ENCODE results near the gene SLC46A1.
"Not testable (repeated sequence)": the region's sequence is repeated elsewhere in the genome, so short reads cannot be mapped to it uniquely, and the experiment has no call there.

The SLC46A1 gene

DNA sequence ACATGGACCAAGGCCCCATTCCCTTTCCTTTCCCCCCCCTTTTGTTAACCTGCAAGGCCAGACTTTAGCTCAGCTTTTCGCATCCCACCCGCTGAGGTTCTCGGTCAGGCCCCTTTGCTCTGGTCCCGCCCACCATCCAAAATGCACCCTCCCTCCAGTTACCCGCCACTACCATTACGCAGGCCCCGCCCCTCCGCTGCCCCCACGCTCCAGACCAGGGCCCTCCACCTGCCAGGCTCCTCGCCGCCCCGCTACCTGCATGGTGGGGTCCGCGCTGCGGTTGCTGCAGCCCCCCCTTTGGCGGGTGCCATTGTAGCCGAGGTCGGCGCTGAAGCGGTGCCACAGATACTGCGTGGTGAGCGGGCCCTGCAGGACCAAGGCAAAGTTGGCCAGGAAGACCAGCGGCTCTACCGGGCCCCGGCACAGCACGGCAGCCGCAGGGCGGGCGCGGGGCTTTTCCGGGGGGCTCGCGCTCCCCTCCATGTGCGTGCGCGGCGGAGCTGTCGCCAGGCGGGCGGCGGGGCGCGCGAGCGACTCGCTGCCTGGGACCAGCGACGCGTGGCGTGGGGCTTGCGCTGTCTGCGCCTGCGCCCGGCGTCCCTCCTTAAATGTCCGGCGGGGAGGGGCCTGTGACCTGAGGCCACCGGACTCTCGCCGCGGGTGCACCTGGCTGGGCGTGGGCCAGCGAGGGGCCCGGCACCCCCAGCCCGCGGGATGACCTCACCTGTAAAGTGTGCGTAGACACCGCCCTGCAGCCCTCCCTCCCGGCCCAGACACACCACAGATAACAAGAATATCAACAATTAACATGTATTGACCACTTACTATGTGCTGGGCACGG lies at the start of gene SLC46A1:
TSS of gene SLC46A1 (minus strand) at position 581 of the 841 bp plus-strand sequence. CDS start at position 483, 98 bp downstream.
- Mint-ChIP-seq H3K4me3 (peak within 1 kb of the TSS; percentile 68), H3K9me3 (no peaks in the 10 kb centered on the region), H3K36me3 (ENCODE audit: low read depth) (no peaks in the 10 kb centered on the region), H3K4me1 (ENCODE audit: low read depth) (peaks cover 8% of the 10 kb centered on the region), H3K27ac (peak within 1 kb of the TSS; percentile 15), H3K27me3 (ENCODE audit: low read depth) (peaks cover 26% of the 10 kb centered on the region)

DNA sequence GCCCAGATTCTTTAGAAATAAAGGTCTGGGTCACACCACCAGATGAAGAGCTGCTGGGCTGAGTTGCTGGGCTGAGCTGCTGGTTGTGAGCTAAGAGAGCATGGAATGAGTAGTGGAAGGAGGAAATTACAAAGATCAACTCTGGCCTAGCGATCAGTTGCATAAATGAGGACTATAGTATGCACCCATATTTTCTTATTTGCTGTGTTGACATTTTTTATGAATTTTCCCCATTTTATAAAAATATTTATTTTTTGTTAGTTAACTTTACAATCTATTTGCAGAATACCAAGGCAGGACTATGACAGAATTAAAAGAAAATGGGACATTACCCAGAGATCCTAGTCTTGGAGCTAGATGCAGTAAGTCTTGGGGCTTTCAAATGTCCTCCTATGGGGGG lies 43.8 kb upstream of the SLC46A1 start:
- Mint-ChIP-seq H3K4me1 (ENCODE audit: low read depth) (no peaks in the 10 kb centered on the region), H3K36me3 (ENCODE audit: low read depth) (no peaks in the 10 kb centered on the region), H3K4me3 (no peak overlapping the region), H3K27me3 (ENCODE audit: low read depth) (peaks cover 36% of the 10 kb centered on the region), H3K27ac (no peak overlapping the region), H3K9me3 (no peaks in the 10 kb centered on the region)

DNA sequence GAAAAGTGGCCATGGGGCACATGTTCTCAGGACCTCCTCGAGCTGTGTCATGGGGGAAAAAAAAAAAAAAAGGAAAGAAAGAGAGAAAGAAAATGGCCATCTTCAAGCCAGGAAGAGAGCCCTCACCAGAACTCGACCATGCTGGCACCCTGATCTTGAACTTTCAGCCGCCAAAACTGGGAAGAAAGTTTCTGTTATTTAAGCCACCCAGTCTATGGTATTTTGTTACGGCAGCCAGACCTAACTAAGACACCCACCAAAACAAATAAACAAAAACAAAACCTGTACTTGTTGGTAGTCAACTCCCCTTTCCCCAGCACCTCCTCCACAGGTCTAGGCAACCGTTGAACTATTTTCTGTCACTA lies 41.4 kb upstream of the SLC46A1 start:
- no peaks in the 10 kb centered on the region for H3K4me1 Mint-ChIP-seq (ENCODE audit: low read depth)

DNA sequence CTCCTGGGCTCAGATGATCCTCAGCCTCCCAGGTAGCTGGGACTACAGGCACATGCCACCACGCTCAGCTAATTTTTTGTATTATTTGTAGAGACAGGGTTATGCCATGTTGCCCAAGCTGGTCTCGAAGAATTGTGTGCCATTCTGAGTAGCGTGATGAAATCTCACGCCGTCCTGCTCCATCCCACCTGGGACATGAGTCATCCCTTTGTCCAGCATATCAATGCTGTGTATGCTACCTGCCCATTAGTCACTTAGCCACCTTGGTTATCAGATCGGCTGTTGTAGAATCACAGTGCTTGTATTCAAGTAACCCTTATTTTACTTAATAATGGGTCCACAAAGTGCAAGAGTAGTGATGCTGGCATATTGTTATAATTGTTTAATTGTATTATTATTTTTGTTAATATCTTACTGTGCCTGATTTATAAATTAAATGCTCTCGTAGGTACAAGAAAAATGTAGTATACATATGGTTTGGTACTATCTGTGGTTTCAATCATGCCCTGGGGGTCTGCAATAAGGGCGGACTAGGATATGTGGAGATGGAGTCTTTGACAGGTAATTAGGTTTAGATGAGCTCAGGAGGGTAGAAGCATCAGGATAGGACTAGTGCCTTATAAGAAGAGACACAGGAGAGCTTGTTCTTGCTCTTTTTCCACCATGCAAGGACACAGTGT lies 40.8 kb upstream of the SLC46A1 start:
- Mint-ChIP-seq H3K36me3 (ENCODE audit: low read depth) (no peaks in the 10 kb centered on the region), H3K27ac (no peak overlapping the region), H3K9me3 (no peaks in the 10 kb centered on the region), H3K4me1 (ENCODE audit: low read depth) (no peaks in the 10 kb centered on the region), H3K27me3 (ENCODE audit: low read depth) (peaks cover 34% of the 10 kb centered on the region), H3K4me3 (no peak overlapping the region)

More for the DNA sequence above, 41.4 kb upstream of the SLC46A1 start:
- no peak overlapping the region for H3K27ac Mint-ChIP-seq
- no peaks in the 10 kb centered on the region for H3K36me3 Mint-ChIP-seq (ENCODE audit: low read depth)
- no peaks in the 10 kb centered on the region for H3K9me3 Mint-ChIP-seq
- no peak overlapping the region for H3K4me3 Mint-ChIP-seq
- peaks cover 32% of the 10 kb centered on the region for H3K27me3 Mint-ChIP-seq (ENCODE audit: low read depth)

DNA sequence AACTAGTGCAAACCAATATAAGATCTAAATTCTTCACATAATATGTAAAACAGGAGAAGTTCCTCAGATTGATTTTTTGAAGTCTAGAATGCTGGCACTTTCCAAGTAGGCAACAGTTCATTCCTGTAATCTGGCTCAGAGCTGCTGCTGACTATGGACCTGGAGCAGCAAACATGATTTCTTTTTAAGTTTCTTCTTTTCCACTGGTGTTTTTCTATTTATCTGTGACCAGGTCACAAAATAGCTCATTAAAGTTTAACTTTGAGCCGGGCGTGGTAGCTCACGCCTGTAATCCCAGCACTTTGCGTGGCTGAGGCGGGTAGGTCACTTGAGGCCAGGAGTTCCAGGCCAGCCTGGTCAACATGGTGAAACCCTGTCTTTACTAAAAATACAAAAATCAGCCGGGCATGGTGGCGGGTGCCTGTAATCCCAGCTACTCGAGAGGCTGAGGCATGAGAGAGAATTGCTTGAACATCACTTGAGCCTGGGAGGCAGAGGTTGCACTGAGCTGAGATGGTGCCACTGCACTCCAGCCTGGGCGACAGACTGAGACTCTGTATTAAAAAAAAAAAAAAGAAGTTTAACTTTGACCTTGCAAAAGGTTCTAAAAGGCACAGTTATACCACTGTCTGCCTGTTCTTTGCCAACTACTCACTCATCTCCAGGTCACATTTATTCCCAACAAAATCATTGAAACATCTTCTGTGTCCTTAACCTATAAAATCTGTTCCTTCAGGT lies 38.1 kb upstream of the SLC46A1 start:
- Mint-ChIP-seq H3K4me1 (ENCODE audit: low read depth) (no peaks in the 10 kb centered on the region), H3K4me3 (no peak overlapping the region), H3K27ac (no peak overlapping the region), H3K27me3 (ENCODE audit: low read depth) (peaks cover 26% of the 10 kb centered on the region), H3K36me3 (ENCODE audit: low read depth) (no peaks in the 10 kb centered on the region), H3K9me3 (no peaks in the 10 kb centered on the region)

DNA sequence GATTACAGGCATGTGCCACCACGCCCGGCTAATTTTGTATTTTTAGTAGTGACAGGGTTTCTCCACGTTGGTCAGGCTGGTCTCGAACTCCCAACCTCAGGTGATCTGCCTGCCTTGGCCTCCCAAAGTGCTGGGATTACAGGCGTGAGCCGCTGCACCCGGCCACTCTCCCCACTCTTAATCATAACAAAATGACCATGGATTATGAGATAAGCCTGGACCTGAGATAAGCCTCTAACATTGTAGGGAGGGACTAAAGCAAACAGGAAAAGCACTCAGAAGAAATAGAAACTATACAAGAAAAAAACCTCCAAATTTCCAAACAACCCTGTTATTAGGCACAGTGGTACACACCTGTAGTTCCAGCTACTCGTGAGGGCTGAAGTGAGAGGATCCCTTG lies 28.3 kb upstream of the SLC46A1 start:
- H3K27ac Mint-ChIP-seq; H3K9me3 Mint-ChIP-seq; H3K36me3 Mint-ChIP-seq (ENCODE audit: low read depth); H3K4me3 Mint-ChIP-seq; H3K4me1 Mint-ChIP-seq (ENCODE audit: low read depth): not testable (repeated sequence)
- peaks cover 31% of the 10 kb centered on the region for H3K27me3 Mint-ChIP-seq (ENCODE audit: low read depth)

DNA sequence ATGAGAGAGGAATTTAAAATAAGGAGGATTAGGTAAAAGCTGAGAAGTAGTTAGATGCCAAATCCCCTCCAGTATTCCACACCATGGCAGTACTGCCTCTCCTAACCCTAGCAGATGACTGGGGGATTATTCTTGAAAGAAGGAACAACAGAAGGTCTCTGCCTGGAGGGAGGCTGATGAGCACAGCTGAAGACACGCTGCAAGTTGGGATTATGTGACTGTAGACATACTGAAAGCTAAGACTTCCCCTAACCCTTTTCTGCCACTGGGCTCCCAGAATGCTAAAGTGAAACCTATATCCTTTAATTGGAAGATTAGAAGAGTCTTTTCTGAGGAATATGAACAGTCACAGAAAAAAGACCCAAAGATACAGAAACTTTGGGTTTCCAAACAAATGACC lies 27.7 kb upstream of the SLC46A1 start:
- no peaks in the 10 kb centered on the region for H3K9me3 Mint-ChIP-seq
- H3K36me3 Mint-ChIP-seq (ENCODE audit: low read depth), result no peaks in the 10 kb centered on the region
- H3K27ac Mint-ChIP-seq, result no peak overlapping the region
- H3K4me1 Mint-ChIP-seq (ENCODE audit: low read depth), result no peaks in the 10 kb centered on the region
- peaks cover 31% of the 10 kb centered on the region for H3K27me3 Mint-ChIP-seq (ENCODE audit: low read depth)
- no peak overlapping the region for H3K4me3 Mint-ChIP-seq

DNA sequence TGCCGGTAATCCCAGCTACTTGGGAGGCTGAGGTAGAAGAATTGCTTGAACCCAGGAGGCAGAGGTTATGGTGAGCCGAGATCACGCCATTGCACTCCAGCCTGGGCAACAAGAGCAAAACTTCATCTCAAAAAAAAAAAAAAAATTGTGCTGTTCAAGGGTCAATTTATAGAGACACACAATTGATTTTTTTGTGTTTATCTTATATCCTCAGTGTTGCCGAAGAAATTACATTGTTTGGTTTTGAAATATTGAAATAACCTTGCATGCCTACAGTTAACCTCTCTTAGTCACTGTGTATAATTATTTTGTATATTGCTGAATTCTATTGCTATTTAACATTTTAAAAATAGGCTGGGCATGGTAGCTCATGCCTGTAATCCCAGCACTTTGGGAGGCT lies 22.0 kb upstream of the SLC46A1 start:
- H3K27ac Mint-ChIP-seq; H3K36me3 Mint-ChIP-seq (ENCODE audit: low read depth); H3K9me3 Mint-ChIP-seq; H3K4me3 Mint-ChIP-seq; H3K4me1 Mint-ChIP-seq (ENCODE audit: low read depth): not testable (repeated sequence)
- peaks cover 29% of the 10 kb centered on the region for H3K27me3 Mint-ChIP-seq (ENCODE audit: low read depth)

DNA sequence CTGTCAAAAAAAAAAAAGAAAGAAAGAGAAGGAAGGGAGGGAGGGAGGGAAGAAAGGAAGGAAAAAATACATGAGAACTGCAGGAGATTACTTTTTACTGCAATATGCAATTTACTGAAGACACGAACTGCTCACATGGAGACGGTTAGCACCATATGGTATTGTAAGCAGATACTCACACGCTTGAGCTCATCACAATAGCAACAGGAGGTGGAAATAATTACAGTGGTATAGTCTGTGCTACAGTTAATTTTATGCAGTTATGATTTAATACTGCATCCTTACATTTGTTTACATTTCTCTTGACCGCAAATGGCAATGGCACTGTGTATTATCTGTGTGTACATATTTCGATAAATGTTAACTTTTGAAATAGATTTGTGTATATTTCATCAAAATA lies 21.4 kb upstream of the SLC46A1 start:
- Mint-ChIP-seq H3K4me1 (ENCODE audit: low read depth) (no peaks in the 10 kb centered on the region), H3K4me3 (no peak overlapping the region)

DNA sequence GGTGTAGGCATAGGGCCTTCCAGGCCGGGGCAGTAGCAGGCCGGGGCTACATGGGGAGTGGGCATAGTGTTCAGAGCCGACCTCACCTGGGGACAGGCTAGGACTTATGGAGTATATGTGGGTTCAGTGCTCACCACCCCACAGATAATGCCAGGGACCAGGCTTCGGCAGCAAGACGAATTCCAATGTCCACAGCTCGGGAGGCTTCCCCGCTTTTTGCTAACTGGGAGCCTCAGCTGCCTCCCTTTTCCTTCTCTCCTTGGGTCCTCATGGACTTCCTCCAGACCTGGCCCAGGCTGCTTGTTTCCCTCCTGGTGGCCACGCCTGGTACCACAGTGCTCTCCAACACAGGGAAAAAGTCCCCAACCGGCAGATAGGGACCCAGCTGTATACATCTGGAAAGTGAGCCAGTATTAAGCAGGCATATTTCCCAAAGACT lies 20.1 kb upstream of the SLC46A1 start:
- peaks cover 17% of the 10 kb centered on the region for H3K27me3 Mint-ChIP-seq (ENCODE audit: low read depth)
- no peaks in the 10 kb centered on the region for H3K36me3 Mint-ChIP-seq (ENCODE audit: low read depth)
- H3K4me1 Mint-ChIP-seq (ENCODE audit: low read depth), result no peaks in the 10 kb centered on the region
- H3K9me3 Mint-ChIP-seq, result no peaks in the 10 kb centered on the region
- no peak overlapping the region for H3K4me3 Mint-ChIP-seq
- H3K27ac Mint-ChIP-seq, result no peak overlapping the region

More for the DNA sequence above, 21.4 kb upstream of the SLC46A1 start:
- H3K27me3 Mint-ChIP-seq (ENCODE audit: low read depth), result peaks cover 25% of the 10 kb centered on the region
- no peak overlapping the region for H3K27ac Mint-ChIP-seq
- H3K9me3 Mint-ChIP-seq, result no peaks in the 10 kb centered on the region
- H3K36me3 Mint-ChIP-seq (ENCODE audit: low read depth), result no peaks in the 10 kb centered on the region

DNA sequence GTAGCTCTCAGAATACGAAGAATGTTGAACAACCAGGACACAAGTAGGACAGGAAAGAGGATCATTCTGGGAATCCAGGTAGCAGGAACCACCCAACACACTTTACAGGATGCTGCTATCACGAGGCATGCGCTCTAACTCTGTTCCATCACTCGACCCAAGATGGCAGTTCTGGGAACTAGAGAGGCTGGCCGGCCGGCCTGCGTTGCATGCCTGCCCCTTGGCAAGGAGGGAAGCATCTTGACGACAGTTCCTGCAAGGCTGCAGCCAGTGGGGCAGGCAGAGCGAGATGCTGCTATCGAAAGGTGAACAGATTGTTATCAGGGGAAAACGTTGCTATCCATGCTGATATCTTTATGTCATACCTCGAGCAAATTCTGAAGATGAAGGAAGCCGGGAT lies 19.2 kb upstream of the SLC46A1 start:
- Mint-ChIP-seq H3K36me3 (ENCODE audit: low read depth) (no peaks in the 10 kb centered on the region), H3K9me3 (no peaks in the 10 kb centered on the region), H3K27me3 (ENCODE audit: low read depth) (peaks cover 10% of the 10 kb centered on the region), H3K4me3 (no peak overlapping the region), H3K27ac (no peak overlapping the region), H3K4me1 (ENCODE audit: low read depth) (no peaks in the 10 kb centered on the region)

DNA sequence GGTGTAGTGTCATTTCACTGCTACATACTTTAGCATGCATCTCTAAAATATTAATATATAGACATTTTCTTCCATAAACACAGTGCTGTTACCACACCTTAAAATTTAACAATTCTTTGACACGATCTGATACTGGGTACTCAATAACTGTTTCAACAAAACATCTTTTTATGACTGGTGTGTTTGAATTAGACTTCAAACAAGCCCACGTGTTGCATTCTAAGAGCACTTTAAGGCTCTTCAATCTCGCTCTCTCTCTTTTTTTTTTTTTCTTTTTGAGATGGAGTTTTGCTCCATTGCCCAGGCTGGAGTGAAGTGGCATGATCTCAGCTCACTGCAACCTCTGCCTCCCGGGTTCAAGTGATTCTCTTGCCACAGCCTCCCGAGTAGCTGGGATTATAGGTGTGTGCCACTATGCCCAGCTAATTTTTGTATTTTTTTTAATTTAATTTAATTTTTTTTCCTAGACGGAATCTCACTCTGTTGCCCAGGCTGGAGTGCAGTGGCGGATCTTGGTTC lies 15.8 kb upstream of the SLC46A1 start:
- Mint-ChIP-seq H3K9me3 (no peaks in the 10 kb centered on the region), H3K27ac (no peak overlapping the region), H3K36me3 (ENCODE audit: low read depth) (no peaks in the 10 kb centered on the region), H3K27me3 (ENCODE audit: low read depth) (peaks cover 17% of the 10 kb centered on the region), H3K4me3 (no peak overlapping the region), H3K4me1 (ENCODE audit: low read depth) (no peaks in the 10 kb centered on the region)

DNA sequence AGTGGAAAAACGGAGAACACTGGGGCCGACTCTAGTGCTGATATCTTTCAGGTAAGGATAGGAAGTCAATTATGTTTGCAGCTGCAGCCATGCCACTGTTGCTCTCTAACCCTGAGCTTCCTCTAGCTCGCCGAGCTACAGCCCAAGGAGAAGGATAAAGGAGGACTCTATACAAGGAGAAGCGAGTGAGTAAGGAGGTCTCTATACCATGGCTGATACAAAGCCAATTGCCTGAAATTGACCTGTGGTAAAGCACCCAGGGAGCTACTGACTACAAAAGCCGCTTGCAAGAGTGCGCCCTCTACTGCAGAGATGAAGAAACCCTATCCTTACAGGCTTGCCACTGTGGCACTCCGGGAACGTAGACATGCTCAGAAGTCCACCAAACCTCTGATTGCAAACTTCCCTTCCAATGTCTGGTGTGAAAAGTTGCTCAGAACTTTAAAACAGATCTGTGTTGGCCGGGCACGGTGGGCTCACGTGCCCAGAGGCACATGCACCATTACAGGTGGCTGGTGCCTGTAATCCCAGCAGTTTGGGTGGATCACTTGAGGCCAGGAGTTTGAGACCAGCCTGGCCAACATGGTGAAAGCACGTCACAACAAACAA lies 10.8 kb upstream of the SLC46A1 start:
- Mint-ChIP-seq H3K4me1 (ENCODE audit: low read depth) (no peaks in the 10 kb centered on the region), H3K27me3 (ENCODE audit: low read depth) (peaks cover 26% of the 10 kb centered on the region), H3K36me3 (ENCODE audit: low read depth) (no peaks in the 10 kb centered on the region), H3K4me3 (no peak overlapping the region), H3K27ac (no peak overlapping the region), H3K9me3 (no peaks in the 10 kb centered on the region)

DNA sequence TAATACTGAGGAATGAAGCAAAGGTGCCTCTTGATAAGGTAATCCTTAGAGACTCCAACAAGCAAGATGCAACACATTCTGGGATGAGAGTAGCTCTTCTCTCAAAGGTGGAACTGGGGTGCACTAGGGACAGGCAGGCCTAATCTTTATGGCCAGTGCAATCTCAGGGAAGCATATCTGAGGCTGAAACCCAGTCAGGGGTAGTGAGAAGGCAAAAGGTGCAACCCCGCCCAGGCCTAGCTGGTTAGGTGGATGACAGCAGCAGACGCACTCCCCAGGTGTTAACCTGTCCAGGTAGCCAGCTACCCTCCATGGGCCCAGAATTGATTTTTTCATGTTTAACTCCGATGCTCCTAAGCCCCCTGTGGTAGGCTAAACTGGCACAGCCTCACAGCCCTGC lies 9.9 kb upstream of the SLC46A1 start:
- Mint-ChIP-seq H3K4me3 (no peak overlapping the region), H3K4me1 (ENCODE audit: low read depth) (no peaks in the 10 kb centered on the region), H3K27ac (no peak overlapping the region), H3K36me3 (ENCODE audit: low read depth) (no peaks in the 10 kb centered on the region), H3K9me3 (no peaks in the 10 kb centered on the region), H3K27me3 (ENCODE audit: low read depth) (peaks cover 34% of the 10 kb centered on the region)

All from T-helper 1 cell treated with Interleukin-12 subunit alpha and Interleukin-12 subunit beta and Interleukin-4 antibody, amounts not matched to agents 30 μg/mL and 1 μg/mL, for 36 hours (primary cell).